Measurements from ENCODE around the gene CELF1.
A peak's percentile ranks its signal among the peaks of the same experiment; 100 is the strongest.

DNA sequence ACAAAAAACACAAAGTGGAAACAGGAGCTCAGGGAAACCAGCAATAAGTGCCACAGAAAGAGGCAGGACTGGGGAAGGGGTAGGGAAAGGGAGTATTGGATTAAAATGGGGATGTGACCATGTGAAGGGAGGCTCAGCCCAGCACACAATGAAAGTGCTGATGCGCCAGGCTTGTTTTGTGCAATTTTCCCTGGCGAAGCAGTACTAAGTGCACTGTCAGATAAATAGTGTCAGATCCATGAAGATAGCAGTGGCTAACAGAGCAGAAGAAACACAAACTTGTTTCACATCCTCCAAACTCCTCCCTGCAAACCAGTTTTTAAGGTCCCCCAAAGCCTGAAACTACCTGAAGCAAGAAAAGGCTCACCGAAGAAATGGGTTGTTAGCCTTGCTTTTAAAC is 53.3 kb downstream of the CELF1 start:
- TF ChIP-seq, protein P1, sequence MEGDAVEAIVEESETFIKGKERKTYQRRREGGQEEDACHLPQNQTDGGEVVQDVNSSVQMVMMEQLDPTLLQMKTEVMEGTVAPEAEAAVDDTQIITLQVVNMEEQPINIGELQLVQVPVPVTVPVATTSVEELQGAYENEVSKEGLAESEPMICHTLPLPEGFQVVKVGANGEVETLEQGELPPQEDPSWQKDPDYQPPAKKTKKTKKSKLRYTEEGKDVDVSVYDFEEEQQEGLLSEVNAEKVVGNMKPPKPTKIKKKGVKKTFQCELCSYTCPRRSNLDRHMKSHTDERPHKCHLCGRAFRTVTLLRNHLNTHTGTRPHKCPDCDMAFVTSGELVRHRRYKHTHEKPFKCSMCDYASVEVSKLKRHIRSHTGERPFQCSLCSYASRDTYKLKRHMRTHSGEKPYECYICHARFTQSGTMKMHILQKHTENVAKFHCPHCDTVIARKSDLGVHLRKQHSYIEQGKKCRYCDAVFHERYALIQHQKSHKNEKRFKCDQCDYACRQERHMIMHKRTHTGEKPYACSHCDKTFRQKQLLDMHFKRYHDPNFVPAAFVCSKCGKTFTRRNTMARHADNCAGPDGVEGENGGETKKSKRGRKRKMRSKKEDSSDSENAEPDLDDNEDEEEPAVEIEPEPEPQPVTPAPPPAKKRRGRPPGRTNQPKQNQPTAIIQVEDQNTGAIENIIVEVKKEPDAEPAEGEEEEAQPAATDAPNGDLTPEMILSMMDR (IDR thresholded peaks at IDR 0.05) = no peak
- TF ChIP-seq POLR2A (IDR thresholded peaks at IDR 0.05) = peak; percentile 28
